Measurements from ENCODE around the gene TARS2. TPM values are rescaled to one million over a fixed set of nuclear protein-coding genes. Genes with fewer than 3 reads are reported as not detected.

TARS2 gene
- total and polyA plus RNA-seq, 2 donors from 2014 or later: 20.4 to 25.6 TPM

DNA sequence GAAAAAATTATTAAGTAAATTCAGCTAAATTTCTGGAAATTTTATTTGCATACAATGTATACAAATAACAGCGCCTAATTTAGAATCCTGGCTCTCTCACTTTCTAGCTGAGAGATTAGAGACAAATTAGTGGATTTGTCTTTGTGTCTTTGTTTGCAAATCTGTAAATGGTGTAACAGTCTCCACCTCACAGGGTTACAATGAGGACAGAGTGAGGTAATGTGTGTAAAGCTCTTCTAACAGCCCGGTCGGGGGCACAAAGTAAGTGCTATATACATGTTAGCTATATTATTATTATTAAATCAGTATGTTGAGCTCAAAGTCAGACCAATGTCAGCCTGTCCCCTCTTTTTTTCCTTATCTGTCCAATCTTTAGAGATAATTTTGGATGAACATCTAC, 57.0 kb downstream of the TARS2 start:
- Histone ChIP-seq H3K27me3 (ENCODE audit: control insufficient read depth, insufficient read depth, low read length) (no peaks in the 10 kb centered on the region), H3K4me3 (ENCODE audit: low read length in 3 of 3) (no peak overlapping the region), H3K27ac (ENCODE audit: low read depth in 2 of 2, low read length in 2 of 2) (no peak overlapping the region), H3K4me1 (ENCODE audit: control insufficient read depth in 2 of 3, insufficient read depth in 2 of 3, low read depth in 1 of 3, low read length in 3 of 3) (peaks cover 0 to 3% (median 0%) of the 10 kb centered on the region in 3 donors), H3K36me3 (ENCODE audit: control insufficient read depth in 2 of 3, insufficient read depth in 3 of 3, low read length in 3 of 3) (no peaks in the 10 kb centered on the region), H3K9me3 (ENCODE audit: control insufficient read depth in 2 of 3, insufficient read depth in 1 of 3, low read length in 3 of 3) (no peaks in the 10 kb centered on the region), H3K9ac (ENCODE audit: low read length in 3 of 3) (no peak overlapping the region)
- no peak for FAIRE-seq
- DNase-seq: no peak
- TF ChIP-seq CTCF (IDR thresholded peaks at IDR 0.05; ENCODE audit: borderline replicate concordance, extremely low read depth, insufficient read depth): no peak
- intact Hi-C loops (cut with DNase I): no loop called here

DNA sequence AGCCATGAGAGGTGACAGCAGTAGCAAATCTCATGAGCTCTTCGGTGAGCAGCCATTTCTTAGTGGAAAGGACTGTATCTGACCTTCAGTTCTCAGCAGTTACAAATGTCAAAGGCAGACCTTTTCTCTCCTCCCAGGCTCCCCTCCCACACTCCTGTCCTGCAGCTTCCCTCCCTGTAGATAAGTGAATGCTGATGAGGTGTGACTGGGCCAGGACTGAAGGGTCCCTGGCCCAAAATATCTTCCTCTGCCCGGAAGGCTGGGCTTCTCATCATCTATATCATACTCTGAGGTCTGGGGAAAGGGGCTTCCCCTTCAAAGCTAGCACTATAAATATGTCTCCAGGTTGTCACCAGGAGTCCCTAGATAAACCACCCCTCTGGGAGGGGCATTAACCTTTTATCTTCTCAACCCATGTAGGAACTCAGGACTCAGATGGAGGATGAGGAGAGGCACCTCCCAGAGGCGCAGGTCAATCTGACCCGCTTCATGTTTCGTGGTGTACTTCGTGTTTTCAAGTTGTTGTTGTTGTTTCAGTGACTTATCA, 58.3 kb downstream of the TARS2 start:
- H3K9ac ChIP-seq (ENCODE audit: low read length in 3 of 3): no peak overlapping the region
- TF ChIP-seq CTCF (IDR thresholded peaks at IDR 0.05; ENCODE audit: borderline replicate concordance, extremely low read depth, insufficient read depth): no peak
- no peak overlapping the region for H3K27ac ChIP-seq (ENCODE audit: low read depth in 2 of 2, low read length in 2 of 2)
- H3K4me3 ChIP-seq (ENCODE audit: low read length in 3 of 3): no peak overlapping the region
- DNase-seq: no peak
- no peaks in the 10 kb centered on the region for H3K9me3 ChIP-seq (ENCODE audit: control insufficient read depth in 2 of 3, insufficient read depth in 1 of 3, low read length in 3 of 3)
- intact Hi-C loops (cut with DNase I): no loop called here
- no peaks in the 10 kb centered on the region for H3K27me3 ChIP-seq (ENCODE audit: control insufficient read depth, insufficient read depth, low read length)
- no peaks in the 10 kb centered on the region for H3K36me3 ChIP-seq (ENCODE audit: control insufficient read depth in 2 of 3, insufficient read depth in 3 of 3, low read length in 3 of 3)
- no peak for FAIRE-seq
- H3K4me1 ChIP-seq (ENCODE audit: control insufficient read depth in 2 of 3, insufficient read depth in 2 of 3, low read depth in 1 of 3, low read length in 3 of 3): peaks cover 0 to 3% (median 0%) of the 10 kb centered on the region in 3 donors

DNA sequence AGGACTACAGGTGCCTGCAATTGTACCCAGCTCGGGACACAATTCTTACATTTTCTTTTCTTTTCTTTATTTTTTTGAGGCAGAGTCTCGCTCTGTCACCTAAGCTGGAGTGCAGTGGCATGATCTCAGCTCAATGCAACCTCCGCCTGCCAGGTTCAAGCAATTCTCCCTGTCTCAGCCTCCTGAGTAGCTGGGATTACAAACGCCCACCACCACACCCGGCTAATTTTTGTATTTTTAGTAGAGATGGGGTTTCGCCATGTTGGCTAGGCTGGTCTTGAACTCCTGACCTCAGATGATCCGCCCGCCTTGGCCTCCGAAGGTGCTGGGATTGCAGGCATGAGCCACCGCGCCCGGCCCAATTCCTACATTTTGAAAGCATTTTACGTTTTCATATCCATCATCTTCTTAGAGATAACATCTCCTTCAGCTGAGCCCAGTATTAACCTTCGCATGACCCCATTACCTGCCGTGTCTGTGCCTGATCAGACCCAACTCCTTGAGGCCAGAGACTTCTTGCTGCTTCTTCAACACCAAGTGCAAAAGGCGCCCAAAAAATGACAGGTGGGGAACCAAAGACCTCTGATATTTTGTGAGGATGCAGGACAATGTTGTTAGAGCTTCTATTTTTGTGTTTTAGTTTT, 59.2 kb downstream of the TARS2 start:
- Histone ChIP-seq H3K9me3 (ENCODE audit: control insufficient read depth in 2 of 3, insufficient read depth in 1 of 3, low read length in 3 of 3) (no peaks in the 10 kb centered on the region), H3K36me3 (ENCODE audit: control insufficient read depth in 2 of 3, insufficient read depth in 3 of 3, low read length in 3 of 3) (no peaks in the 10 kb centered on the region), H3K27me3 (ENCODE audit: control insufficient read depth, insufficient read depth, low read length) (no peaks in the 10 kb centered on the region), H3K9ac (ENCODE audit: low read length in 3 of 3) (no peak overlapping the region), H3K4me1 (ENCODE audit: control insufficient read depth in 2 of 3, insufficient read depth in 2 of 3, low read depth in 1 of 3, low read length in 3 of 3) (peaks cover 0 to 3% (median 0%) of the 10 kb centered on the region in 3 donors), H3K27ac (ENCODE audit: low read depth in 2 of 2, low read length in 2 of 2) (no peak overlapping the region), H3K4me3 (ENCODE audit: low read length in 3 of 3) (no peak overlapping the region)
- DNase-seq (no peak), FAIRE-seq (no peak)
- TF ChIP-seq CTCF (IDR thresholded peaks at IDR 0.05; ENCODE audit: borderline replicate concordance, extremely low read depth, insufficient read depth): no peak
- intact Hi-C loops (cut with DNase I): no loop called here

Data from kidney (tissue), 14 donors.